SK-N-SH treated with all-trans-retinoic acid at 6 μM for 48 hours (cell line): ENCODE measurements around the gene OLIG1.

Source experiments
- ARNTL ChIP-seq: fragments of 450-650 bp; formaldehyde crosslinking; IDR thresholded peaks from 2 replicates; pipeline ENCODE4 v1.5.0; 2020; ENCODE audit warnings: low read depth, mild to moderate bottlenecking, moderate library complexity, borderline replicate concordance
- CREB5 ChIP-seq: fragments of 250-450 bp; sonication (Bioruptor Pico); IDR thresholded peaks from 2 replicates; pipeline ENCODE4 v1.5.1; 2020; ENCODE audit warnings: low read depth, mild to moderate bottlenecking, moderate library complexity
- GLIS3 ChIP-seq: fragments of 250-450 bp; sonication (Bioruptor Pico); IDR thresholded peaks from 2 replicates; pipeline ENCODE4 v1.5.0; 2020; ENCODE audit warnings: mild to moderate bottlenecking, moderate library complexity
- ISL1 ChIP-seq: fragments of 250-450 bp; sonication (Bioruptor Pico); IDR thresholded peaks from 2 replicates; pipeline ENCODE4 v2.1.2; 2022; ENCODE audit warnings: mild to moderate bottlenecking, moderate library complexity
- PATZ1 ChIP-seq: fragments of 250-450 bp; sonication (Bioruptor Pico); IDR thresholded peaks from 2 replicates; pipeline ENCODE4 v1.8.0; 2020; ENCODE audit warnings: mild to moderate bottlenecking, moderate library complexity, borderline replicate concordance
- PPARA ChIP-seq: fragments of 250-450 bp; sonication (Bioruptor Pico); IDR thresholded peaks from 2 replicates; pipeline ENCODE4 v1.5.0; 2020; ENCODE audit warnings: mild to moderate bottlenecking, borderline replicate concordance
- RARB ChIP-seq: fragments of 250-450 bp; sonication (Bioruptor Pico); IDR thresholded peaks from 2 replicates; pipeline ENCODE4 v1.8.0; 2021; ENCODE audit warnings: mild to moderate bottlenecking, moderate library complexity
- ZFP30 ChIP-seq: fragments of 450-650 bp; formaldehyde crosslinking; IDR thresholded peaks from 2 replicates; pipeline ENCODE4 v1.5.0; 2022; ENCODE audit warnings: mild to moderate bottlenecking, moderate library complexity
- ZNF565 ChIP-seq: fragments of 450-650 bp; formaldehyde crosslinking; conservative IDR thresholded peaks from 2 replicates; pipeline ENCODE4 v1.5.0; 2020; ENCODE audit warnings: low read depth, mild to moderate bottlenecking, moderate library complexity
- ZNF70 ChIP-seq: fragments of 450-650 bp; formaldehyde crosslinking; IDR thresholded peaks from 2 replicates; pipeline ENCODE4 v1.5.0; 2020; ENCODE audit warnings: mild to moderate bottlenecking, moderate library complexity
- TF ChIP-seq, protein P1 (sequence below): fragments of 250-450 bp; sonication (Bioruptor Pico); IDR thresholded peaks from 2 replicates; pipeline ENCODE4 v1.5.1; 2021; ENCODE audit warnings: mild to moderate bottlenecking, moderate library complexity

- no peak for TF ChIP-seq ARNTL (CRISPR knock-in tag)
- no peak for TF ChIP-seq CREB5 (CRISPR knock-in tag)
- no peak for TF ChIP-seq RARB (CRISPR knock-in tag)
- no peak for TF ChIP-seq ZNF565
- TF ChIP-seq PATZ1 (CRISPR knock-in tag), result no peak
- TF ChIP-seq ZNF70, result no peak
- no peak for TF ChIP-seq GLIS3 (CRISPR knock-in tag)
- TF ChIP-seq, protein P1, sequence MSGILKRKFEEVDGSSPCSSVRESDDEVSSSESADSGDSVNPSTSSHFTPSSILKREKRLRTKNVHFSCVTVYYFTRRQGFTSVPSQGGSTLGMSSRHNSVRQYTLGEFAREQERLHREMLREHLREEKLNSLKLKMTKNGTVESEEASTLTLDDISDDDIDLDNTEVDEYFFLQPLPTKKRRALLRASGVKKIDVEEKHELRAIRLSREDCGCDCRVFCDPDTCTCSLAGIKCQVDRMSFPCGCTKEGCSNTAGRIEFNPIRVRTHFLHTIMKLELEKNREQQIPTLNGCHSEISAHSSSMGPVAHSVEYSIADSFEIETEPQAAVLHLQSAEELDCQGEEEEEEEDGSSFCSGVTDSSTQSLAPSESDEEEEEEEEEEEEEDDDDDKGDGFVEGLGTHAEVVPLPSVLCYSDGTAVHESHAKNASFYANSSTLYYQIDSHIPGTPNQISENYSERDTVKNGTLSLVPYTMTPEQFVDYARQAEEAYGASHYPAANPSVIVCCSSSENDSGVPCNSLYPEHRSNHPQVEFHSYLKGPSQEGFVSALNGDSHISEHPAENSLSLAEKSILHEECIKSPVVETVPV, result no peak
- no peak for TF ChIP-seq ISL1 (CRISPR knock-in tag)
- no peak for TF ChIP-seq PPARA (CRISPR knock-in tag)
- no peak for TF ChIP-seq ZFP30 (CRISPR knock-in tag)
These were observed 9.1 kb downstream of the OLIG1 start for GRCh38 chr21:33078907-33079582.
